HepG2 (cell line): ENCODE results near the gene CYP2A6.

ENCODE experiments used
- ATF2 ChIP-seq: sonication (generic); formaldehyde crosslinking; IDR thresholded peaks from 2 replicates; pipeline ENCODE4 v1.4.0; 2020; ENCODE audit warnings: missing genetic modification reagents
- CTCF ChIP-seq: sonication (generic); formaldehyde crosslinking; IDR thresholded peaks from 2 replicates; pipeline ENCODE4 v1.5.0; 2020; ENCODE audit warnings: mild to moderate bottlenecking, missing genetic modification reagents, moderate library complexity
- ETV6 ChIP-seq: sonication (generic); formaldehyde crosslinking; conservative IDR thresholded peaks from 2 replicates; pipeline ENCODE4 v1.4.0; 2020; ENCODE audit warnings: missing genetic modification reagents
- KAT8 ChIP-seq: IDR thresholded peaks from 2 replicates; pipeline ENCODE4 v1.6.1; 2016; ENCODE audit warnings: missing genetic modification reagents, missing compliant biosample characterization
- POLR2AphosphoS5 ChIP-seq: IDR thresholded peaks from 2 replicates; pipeline ENCODE4 v1.6.1; 2012; ENCODE audit warnings: low read depth, low read length
- RELA ChIP-seq: sonication (generic); formaldehyde crosslinking; IDR thresholded peaks from 2 replicates; pipeline ENCODE4 v1.4.0; 2020; ENCODE audit warnings: missing genetic modification reagents
- REST ChIP-seq, 2 experiments: IDR thresholded peaks; 2 replicates each; pipeline ENCODE4 v1.6.1; 2011 to 2012; ENCODE audit warnings: low read length in 2 of 2, borderline replicate concordance in 1 of 2, low read depth in 1 of 2, mild to moderate bottlenecking in 1 of 2, moderate library complexity in 1 of 2
- TAF1 ChIP-seq: sonication (generic); formaldehyde crosslinking; IDR thresholded peaks from 2 replicates; pipeline ENCODE4 v1.4.0; 2020; ENCODE audit warnings: missing genetic modification reagents
- TCF7L2 ChIP-seq: IDR thresholded peaks from 2 replicates; pipeline ENCODE4 v1.6.1; 2011; ENCODE audit warnings: mild to moderate bottlenecking, low read depth, low read length, moderate library complexity
- ZNF34 ChIP-seq: sonication (generic); formaldehyde crosslinking; IDR thresholded peaks from 2 replicates; pipeline ENCODE4 v1.4.0; 2020; ENCODE audit warnings: mild to moderate bottlenecking, missing genetic modification reagents, borderline replicate concordance
- ZNF724P ChIP-seq: sonication (generic); formaldehyde crosslinking; IDR thresholded peaks from 2 replicates; pipeline ENCODE4 v1.8.0; 2022; ENCODE audit warnings: missing genetic modification reagents, borderline replicate concordance

GRCh38 chr19:40805258-40805868 lies 44.9 kb downstream of the CYP2A6 start:
- TF ChIP-seq REST (IDR thresholded peaks at IDR 0.05; ENCODE audit: borderline replicate concordance in 1 of 2, low read depth in 1 of 2, low read length in 2 of 2) (no peak), RELA (CRISPR knock-in tag) (no peak), TAF1 (CRISPR knock-in tag) (no peak), ETV6 (CRISPR knock-in tag) (no peak), KAT8 (CRISPR knock-in tag) (no peak), ZNF34 (CRISPR knock-in tag) (no peak), ATF2 (CRISPR knock-in tag) (no peak), TCF7L2 (no peak), POLR2AphosphoS5 (no peak), ZNF724P (CRISPR knock-in tag) (no peak), CTCF (CRISPR knock-in tag) (no peak)
